ENCODE data around the gene MAP4K3.

Gene MAP4K3

GRCh38 chr2:39228413-39229209 is 208.5 kb downstream of the MAP4K3 start:
- DNase-seq, result no peak

- DNase-seq, result peak; percentile 85
These were observed 209.3 kb downstream of the MAP4K3 start for GRCh38 chr2:39227628-39228412.

GRCh38 chr2:39225567-39225966 is 211.5 kb downstream of the MAP4K3 start:
- no peak for DNase-seq

- DNase-seq, result no peak
These were observed 213.2 kb downstream of the MAP4K3 start for GRCh38 chr2:39223909-39224308.

- no peak for DNase-seq
These were observed 215.6 kb downstream of the MAP4K3 start for GRCh38 chr2:39221459-39221858.

- no peak for DNase-seq
These were observed 216.9 kb downstream of the MAP4K3 start for GRCh38 chr2:39220136-39220535.

- DNase-seq, result peak; percentile 11
These were observed 218.7 kb downstream of the MAP4K3 start for GRCh38 chr2:39218391-39218790.

GRCh38 chr2:39217192-39217550 is 219.9 kb downstream of the MAP4K3 start:
- DNase-seq, result no peak

GRCh38 chr2:39216346-39217191 is 220.5 kb downstream of the MAP4K3 start:
- peak; percentile 71 for DNase-seq

- DNase-seq, result no peak
These were observed 221.5 kb downstream of the MAP4K3 start for GRCh38 chr2:39215545-39215944.

GRCh38 chr2:39213015-39213414 is 224.1 kb downstream of the MAP4K3 start:
- no peak for DNase-seq

GRCh38 chr2:39210846-39211245 is 226.2 kb downstream of the MAP4K3 start:
- DNase-seq, result no peak

GRCh38 chr2:39203382-39203781 is 233.7 kb downstream of the MAP4K3 start:
- DNase-seq, result no peak

GRCh38 chr2:39202639-39203369 is 234.3 kb downstream of the MAP4K3 start:
- DNase-seq, result no peak
